Activated CD4-positive, alpha-beta T cell treated with anti-CD3 and anti-CD28 coated beads, Interleukin-2, amount 10 ng/mL, durations not matched to agents 7 days and 5 days (primary cell): ENCODE data around the gene LRSAM1. TPM values are rescaled to one million over a fixed set of nuclear protein-coding genes. Genes with fewer than 3 reads are reported as not detected.

Experiments
- CTCF ChIA-PET: fragments of 350-600 bp; sonication (Branson Sonifier 250); formaldehyde crosslinking; loops from one replicate; lab custom pipeline; 2021; ENCODE audit warnings: antibody characterized with exemption; lab: Charles Lee
- POLR2A ChIA-PET: fragments of 350-600 bp; sonication (Branson Sonifier 250); formaldehyde crosslinking; loops from one replicate; lab custom pipeline; 2021; ENCODE audit warnings: antibody characterized with exemption; lab: Charles Lee
- DNase-seq: peaks from one replicate; pipeline ENCODE4 v3.0.0-alpha.2; 2020
- H3K27ac Mint-ChIP-seq: one replicate; pipeline ENCODE4 v1.8.0; 2021; ENCODE audit warnings: mild to moderate bottlenecking, moderate library complexity, mixed read lengths
- H3K27me3 Mint-ChIP-seq: one replicate; pipeline ENCODE4 v1.8.0; 2021; ENCODE audit warnings: mixed read lengths
- H3K36me3 Mint-ChIP-seq: one replicate; pipeline ENCODE4 v1.8.0; 2021; ENCODE audit warnings: low read depth, mixed read lengths
- H3K4me1 Mint-ChIP-seq: one replicate; pipeline ENCODE4 v1.8.0; 2021; ENCODE audit warnings: mixed read lengths
- H3K4me3 Mint-ChIP-seq: one replicate; pipeline ENCODE4 v1.8.0; 2021; ENCODE audit warnings: mild to moderate bottlenecking, moderate library complexity, mixed read lengths
- H3K9me3 Mint-ChIP-seq: one replicate; pipeline ENCODE4 v1.8.0; 2021; ENCODE audit warnings: mixed read lengths
- total RNA-seq, 2 experiments: library from RNA; stranded (reverse); gene quantifications; one replicate each; pipeline ENCODE4 v1.2.3, GENCODE V29; 2021

LRSAM1 gene
- total RNA-seq, 2 experiments from 2014 or later: 13.3 to 13.6 TPM

DNA sequence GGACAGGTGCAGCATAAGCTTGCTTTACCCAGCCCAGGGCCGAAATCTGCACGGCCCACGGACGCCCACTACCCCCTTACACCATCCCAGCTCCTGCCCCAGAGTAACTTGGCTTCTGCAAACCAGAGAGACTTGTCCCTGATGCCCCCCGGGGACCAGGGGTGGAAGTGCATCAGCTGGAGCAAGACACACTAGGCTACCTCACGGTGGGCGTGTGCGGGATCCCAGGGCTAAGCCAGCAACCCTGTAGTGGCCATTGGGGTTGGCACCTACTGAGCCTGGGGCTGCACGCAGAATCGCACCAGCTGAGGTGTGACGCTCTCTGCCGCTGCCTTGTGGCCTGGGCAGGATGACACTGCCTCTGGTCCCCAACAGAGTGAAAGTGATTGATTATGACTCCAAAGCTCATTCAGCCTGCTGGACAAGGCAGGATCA, 33.3 kb upstream of the LRSAM1 start:
- Mint-ChIP-seq H3K4me3 (no peak overlapping the region), H3K27me3 (peaks cover 22% of the 10 kb centered on the region), H3K27ac (no peak overlapping the region), H3K4me1 (peaks cover 7% of the 10 kb centered on the region), H3K36me3 (no peaks in the 10 kb centered on the region), H3K9me3 (no peaks in the 10 kb centered on the region)
- ChIA-PET POLR2A (no interaction called here), CTCF (interaction anchor here (0.9 to 1.2 kb wide), 2 partner anchors 30 to 38 kb away, joined by 3 to 4 read pairs; no protein-coding TSS in a partner anchor)
- DNase-seq: peak; percentile 42

GRCh38 chr9:127419348-127419747, 32.0 kb upstream of the LRSAM1 start:
- POLR2A ChIA-PET: no interaction called here
- Mint-ChIP-seq H3K4me3 (no peak overlapping the region), H3K27ac (no peak overlapping the region), H3K4me1 (peaks cover 16% of the 10 kb centered on the region), H3K27me3 (peaks cover 15% of the 10 kb centered on the region), H3K36me3 (peaks cover 2% of the 10 kb centered on the region), H3K9me3 (no peaks in the 10 kb centered on the region)
- DNase-seq: no peak
- CTCF ChIA-PET: no interaction called here

DNA sequence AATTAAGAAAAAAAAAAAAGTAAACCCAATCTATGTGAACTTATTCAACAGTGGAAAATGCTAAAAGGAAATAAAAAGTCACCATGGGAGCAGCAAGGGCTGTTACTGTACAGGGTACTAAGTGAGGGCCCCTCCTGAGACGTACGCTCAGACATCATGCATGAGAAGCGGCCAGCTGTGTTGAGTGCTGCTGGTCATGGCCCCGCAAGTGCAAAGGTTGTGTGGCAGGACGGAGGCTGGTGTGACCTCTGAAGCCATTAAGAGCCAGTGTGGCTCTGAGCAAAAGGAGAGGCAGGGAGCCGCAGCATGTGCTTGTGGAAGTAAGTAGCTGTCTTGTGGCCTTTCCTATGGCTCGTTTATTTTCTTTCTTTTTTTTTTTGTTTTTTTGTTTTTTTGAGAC, 30.3 kb upstream of the LRSAM1 start:
- ChIA-PET CTCF (interaction anchor here (0.6 to 1.4 kb wide), 3 partner anchors 23 to 926 kb away, joined by 3 read pairs; no protein-coding TSS in a partner anchor), POLR2A (interaction anchor here (0.7 kb wide), 1 partner anchor 28 kb away, joined by 3 read pairs; no protein-coding TSS in a partner anchor)
- Mint-ChIP-seq H3K4me3 (no peak overlapping the region), H3K36me3 (peaks cover 2% of the 10 kb centered on the region), H3K27me3 (peaks cover 4% of the 10 kb centered on the region), H3K27ac (no peak overlapping the region), H3K4me1 (peaks cover 33% of the 10 kb centered on the region), H3K9me3 (no peaks in the 10 kb centered on the region)
- no peak for DNase-seq

DNA sequence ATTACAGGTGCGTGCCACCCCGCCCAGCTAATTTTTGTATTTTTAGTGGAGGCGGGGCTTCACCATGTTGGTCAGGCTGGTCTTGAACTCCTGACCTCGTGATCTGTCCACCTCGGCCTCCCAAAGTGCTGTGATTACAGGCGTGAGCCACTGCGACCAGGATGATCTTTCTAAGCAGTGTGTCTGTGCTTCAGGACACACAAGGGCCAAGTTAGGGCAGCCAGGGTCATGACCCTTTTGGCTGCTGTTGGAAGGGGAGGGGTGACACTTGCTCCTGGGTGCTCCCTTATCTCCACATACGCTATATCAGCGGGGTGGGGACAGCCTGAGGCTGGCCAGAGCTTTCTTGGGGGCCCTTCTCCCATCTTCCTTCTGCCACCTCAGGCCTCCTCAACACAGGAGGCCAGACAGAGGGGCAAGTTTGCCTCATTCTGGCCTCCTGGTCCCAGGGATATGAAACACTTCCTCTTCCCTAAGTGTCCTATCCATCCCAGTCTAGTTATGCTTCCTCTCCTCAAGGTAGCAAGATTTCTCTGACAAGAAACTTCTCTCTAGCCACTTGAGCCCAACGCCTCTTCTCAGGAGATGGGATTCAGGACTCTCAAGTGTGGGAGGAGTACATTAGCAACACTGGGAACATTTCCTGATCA, 29.1 kb upstream of the LRSAM1 start:
- Mint-ChIP-seq H3K9me3 (no peaks in the 10 kb centered on the region), H3K36me3 (peaks cover 9% of the 10 kb centered on the region), H3K27me3 (no peaks in the 10 kb centered on the region), H3K27ac (no peak overlapping the region), H3K4me1 (peaks cover 42% of the 10 kb centered on the region), H3K4me3 (peak overlapping the region; percentile 99)
- POLR2A ChIA-PET: no interaction called here
- CTCF ChIA-PET: no interaction called here
- DNase-seq: no peak

GRCh38 chr9:127422787-127423186, 28.5 kb upstream of the LRSAM1 start:
- ChIA-PET CTCF (interaction anchor here (0.6 to 1.6 kb wide), 2 partner anchors 26 to 262 kb away, joined by 3 to 5 read pairs; partner anchors contain the start of gene SLC2A8), POLR2A (no interaction called here)
- no peak overlapping the region for H3K27ac Mint-ChIP-seq
- H3K36me3 Mint-ChIP-seq: peaks cover 9% of the 10 kb centered on the region
- peaks cover 44% of the 10 kb centered on the region for H3K4me1 Mint-ChIP-seq
- H3K4me3 Mint-ChIP-seq: peak overlapping the region; percentile 99
- no peaks in the 10 kb centered on the region for H3K27me3 Mint-ChIP-seq
- no peaks in the 10 kb centered on the region for H3K9me3 Mint-ChIP-seq
- DNase-seq: no peak

DNA sequence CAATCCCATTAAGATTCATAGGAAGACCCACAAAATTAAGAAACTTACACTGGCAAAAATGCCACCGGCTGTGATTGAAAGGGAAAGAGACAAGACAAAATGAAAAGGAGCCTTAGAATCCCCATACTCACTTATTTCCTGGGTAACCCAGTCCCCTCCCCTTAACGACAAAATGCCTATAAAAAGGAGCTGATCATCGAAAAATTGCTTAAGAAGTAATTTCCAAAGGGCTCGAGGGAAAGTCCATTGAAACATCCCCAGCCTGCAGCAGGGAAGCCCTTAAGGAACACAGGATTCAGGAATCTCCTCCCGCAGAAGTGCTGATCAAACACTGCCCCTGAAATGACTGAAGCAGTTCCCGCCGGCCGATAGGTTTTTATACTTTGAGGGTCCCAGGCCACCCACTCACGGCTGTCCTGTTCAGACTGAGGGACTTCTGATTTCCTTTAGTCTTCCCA, 27.8 kb upstream of the LRSAM1 start:
- POLR2A ChIA-PET: no interaction called here
- Mint-ChIP-seq H3K4me1 (peaks cover 50% of the 10 kb centered on the region), H3K9me3 (no peaks in the 10 kb centered on the region), H3K4me3 (peak overlapping the region; percentile 99), H3K27me3 (no peaks in the 10 kb centered on the region), H3K36me3 (peaks cover 13% of the 10 kb centered on the region), H3K27ac (peak overlapping the region; percentile 94)
- CTCF ChIA-PET: interaction anchor here (0.6 to 1.6 kb wide), 3 partner anchors 23 to 261 kb away, joined by 3 to 5 read pairs (median 3); partner anchors contain the start of gene SLC2A8
- no peak for DNase-seq

- POLR2A ChIA-PET: no interaction called here
- no peaks in the 10 kb centered on the region for H3K27me3 Mint-ChIP-seq
- H3K27ac Mint-ChIP-seq: peak within 1 kb of the TSS; percentile 94
- CTCF ChIA-PET: interaction anchor here (0.6 to 1.6 kb wide), 5 partner anchors 15 to 31 kb away, joined by 3 to 5 read pairs (median 3); partner anchors contain the start of gene SLC2A8
- H3K4me1 Mint-ChIP-seq: peaks cover 53% of the 10 kb centered on the region
- peak within 1 kb of the TSS; percentile 99 for H3K4me3 Mint-ChIP-seq
- H3K9me3 Mint-ChIP-seq: no peaks in the 10 kb centered on the region
- peaks cover 17% of the 10 kb centered on the region for H3K36me3 Mint-ChIP-seq
- peak; percentile 93 for DNase-seq
Measured at GRCh38 chr9:127423934-127424675, 27.2 kb upstream of the LRSAM1 start, which contains the start of gene ZNF79. TSS of gene ZNF79 (plus strand) at chr9:127424382. CDS start at chr9:127424788, 406 bp downstream.

DNA sequence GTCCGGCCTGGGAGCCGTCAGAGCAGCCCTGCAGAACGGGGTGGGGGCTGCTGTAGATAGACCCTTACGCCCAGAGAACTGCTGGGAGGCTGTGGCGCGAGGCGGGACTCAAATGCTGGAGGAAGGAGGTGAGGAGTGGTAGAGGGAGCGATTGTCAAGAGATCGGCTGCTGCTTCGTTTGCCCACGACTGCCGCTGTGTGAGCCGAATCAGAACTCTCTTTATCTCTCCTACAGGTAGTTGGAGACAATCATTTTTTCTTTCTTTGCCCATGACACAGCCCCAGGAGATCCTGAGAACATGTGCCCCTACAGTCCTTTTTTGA, 26.7 kb upstream of the LRSAM1 start:
- H3K27me3 Mint-ChIP-seq: no peaks in the 10 kb centered on the region
- ChIA-PET CTCF (interaction anchor here (0.6 to 1.0 kb wide), 3 partner anchors 15 to 31 kb away, joined by 3 read pairs; no protein-coding TSS in a partner anchor), POLR2A (no interaction called here)
- H3K9me3 Mint-ChIP-seq: no peaks in the 10 kb centered on the region
- peak overlapping the region; percentile 99 for H3K4me3 Mint-ChIP-seq
- H3K27ac Mint-ChIP-seq: peak overlapping the region; percentile 94
- H3K4me1 Mint-ChIP-seq: peaks cover 53% of the 10 kb centered on the region
- peaks cover 19% of the 10 kb centered on the region for H3K36me3 Mint-ChIP-seq
- peak; percentile 56 for DNase-seq

DNA sequence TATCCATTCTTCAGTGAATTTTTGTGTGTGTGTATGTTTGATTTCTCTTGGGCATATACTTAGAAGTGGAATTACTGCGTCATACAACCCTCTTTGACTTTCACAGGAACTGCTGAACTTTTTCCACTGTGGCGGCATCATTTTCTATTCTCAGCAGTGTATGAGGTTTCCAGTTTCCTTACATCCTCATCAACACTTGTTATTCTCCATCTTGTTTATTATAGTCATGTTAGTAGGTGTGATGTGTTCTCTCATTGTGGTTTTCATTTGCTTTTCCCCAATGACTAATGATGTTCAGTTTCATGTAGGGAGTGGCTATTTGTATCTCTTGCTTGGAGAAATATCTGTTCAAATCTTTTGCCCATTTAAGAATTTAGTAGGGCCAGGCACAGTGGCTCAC, 24.6 kb upstream of the LRSAM1 start:
- Mint-ChIP-seq H3K4me1 (peaks cover 59% of the 10 kb centered on the region), H3K27ac (peak overlapping the region; percentile 68), H3K27me3 (no peaks in the 10 kb centered on the region), H3K9me3 (no peaks in the 10 kb centered on the region), H3K36me3 (peaks cover 35% of the 10 kb centered on the region), H3K4me3 (peak overlapping the region; percentile 50)
- DNase-seq: peak; percentile 44
- ChIA-PET CTCF (no interaction called here), POLR2A (no interaction called here)

DNA sequence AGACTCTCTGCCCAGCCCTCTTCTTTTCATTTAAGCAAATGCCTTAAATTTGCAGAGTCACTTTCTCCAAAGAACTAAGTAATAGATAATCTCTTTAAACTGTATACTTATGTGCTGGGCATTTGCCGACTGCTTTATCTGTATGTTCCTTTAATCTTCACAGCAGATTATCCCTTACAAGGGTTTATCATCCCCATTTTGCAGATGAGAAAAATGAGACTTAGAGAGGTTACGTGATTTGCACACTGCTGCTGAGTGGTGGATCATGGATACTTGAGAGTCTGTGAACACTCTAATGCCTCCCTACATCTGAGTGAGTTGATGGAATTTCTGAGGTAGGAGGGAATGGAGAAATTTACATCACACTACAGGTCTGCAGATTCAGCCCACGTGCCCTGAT, 23.0 kb upstream of the LRSAM1 start:
- ChIA-PET POLR2A (no interaction called here), CTCF (interaction anchor here (1.0 to 1.5 kb wide), 2 partner anchors 22 to 27 kb away, joined by 3 to 6 read pairs; no protein-coding TSS in a partner anchor)
- H3K9me3 Mint-ChIP-seq: no peaks in the 10 kb centered on the region
- peaks cover 49% of the 10 kb centered on the region for H3K4me1 Mint-ChIP-seq
- H3K27ac Mint-ChIP-seq: no peak overlapping the region
- DNase-seq: no peak
- peaks cover 42% of the 10 kb centered on the region for H3K36me3 Mint-ChIP-seq
- no peaks in the 10 kb centered on the region for H3K27me3 Mint-ChIP-seq
- no peak overlapping the region for H3K4me3 Mint-ChIP-seq

GRCh38 chr9:127430415-127430814, 20.9 kb upstream of the LRSAM1 start:
- Mint-ChIP-seq H3K36me3 (peaks cover 58% of the 10 kb centered on the region), H3K27me3 (no peaks in the 10 kb centered on the region), H3K9me3 (no peaks in the 10 kb centered on the region), H3K27ac (no peak overlapping the region), H3K4me1 (peaks cover 32% of the 10 kb centered on the region), H3K4me3 (no peak overlapping the region)
- ChIA-PET CTCF (interaction anchor here (1.8 to 2.1 kb wide), 2 partner anchors 13 to 28 kb away, joined by 4 to 5 read pairs; no protein-coding TSS in a partner anchor), POLR2A (no interaction called here)
- DNase-seq: no peak

- Mint-ChIP-seq H3K27ac (peak overlapping the region; percentile 66), H3K36me3 (peaks cover 77% of the 10 kb centered on the region), H3K4me3 (no peak overlapping the region), H3K4me1 (peaks cover 11% of the 10 kb centered on the region), H3K9me3 (peaks cover 3% of the 10 kb centered on the region), H3K27me3 (no peaks in the 10 kb centered on the region)
- POLR2A ChIA-PET: no interaction called here
- CTCF ChIA-PET: interaction anchor here (0.7 kb wide), 1 partner anchor 1237 kb away, joined by 3 read pairs; no protein-coding TSS in a partner anchor
- DNase-seq: no peak
Measured at GRCh38 chr9:127437497-127438264, 13.6 kb upstream of the LRSAM1 start.
